Upper lobe of left lung (tissue), 6 donors: ENCODE measurements around the gene MBOAT1. TPM values are rescaled to one million over a fixed set of nuclear protein-coding genes. Genes with fewer than 3 reads are reported as not detected.

Source experiments
- ATAC-seq, 2 donors: fragments of 200-7000 bp; cut with Tn5 transposase; one replicate each; pipeline ENCODE4 v1.9.1; 2022; ENCODE audit warnings: mild to moderate bottlenecking in 2 of 2, moderate library complexity in 2 of 2; ENCODE audit not compliant: low FRiP score in 2 of 2
- DNase-seq, 2 donors: peaks; one replicate each; pipeline ENCODE4 v3.0.0-alpha.2; 2019 to 2020
- H3K27ac ChIP-seq, 4 donors: fragments of 200-600 bp; sonication (generic); one replicate each; pipeline ENCODE4 v1.5.1; 2016 to 2019
- H3K27me3 ChIP-seq, 4 donors: fragments of 200-600 bp; sonication (generic); one replicate each; pipeline ENCODE4 v1.5.1; 2017 to 2019
- H3K36me3 ChIP-seq, 4 donors: fragments of 200-600 bp; sonication (generic); one replicate each; pipeline ENCODE4 v1.5.1; 2016 to 2019
- H3K4me1 ChIP-seq, 4 donors: fragments of 200-600 bp; sonication (generic); one replicate each; pipeline ENCODE4 v1.5.1; 2018 to 2019
- H3K4me3 ChIP-seq, 4 donors: fragments of 200-600 bp; sonication (generic); one replicate each; pipeline ENCODE4 v1.5.1; 2017 to 2019; ENCODE audit warnings: mild to moderate bottlenecking in 2 of 4, moderate library complexity in 1 of 4
- H3K9me3 ChIP-seq, 4 donors: fragments of 200-600 bp; sonication (generic); one replicate each; pipeline ENCODE4 v1.5.1; 2018 to 2019
- CTCF ChIP-seq, 6 experiments: fragments of 450-650 bp in 4 of 6; fragments of 200-600 bp in 2 of 6; sonication (generic) in 2 of 6; IDR thresholded peaks; one replicate each; pipeline ENCODE4 v1.5.1; 2016 to 2019; ENCODE audit warnings: antibody characterized with exemption in 6 of 6
- EP300 ChIP-seq, 4 donors: sonication (generic); formaldehyde crosslinking; IDR thresholded peaks; one replicate each; pipeline ENCODE4 v1.5.1; 2017; ENCODE audit warnings: antibody characterized with exemption in 4 of 4, control low read depth in 2 of 4
- POLR2A ChIP-seq, 4 donors: fragments of 450-650 bp; IDR thresholded peaks; one replicate each; pipeline ENCODE4 v1.5.1; 2016 to 2017; ENCODE audit warnings: antibody characterized with exemption in 4 of 4, mild to moderate bottlenecking in 2 of 4
- POLR2AphosphoS5 ChIP-seq, 2 donors: sonication (generic); formaldehyde crosslinking; IDR thresholded peaks; one replicate each; pipeline ENCODE4 v1.5.1; 2017; ENCODE audit warnings: antibody characterized with exemption in 2 of 2
- WGBS, 2 donors: methylation state at CpG; one replicate each; pipeline ENCODE4 v1.1.5; 2017 to 2018; 5-methylcytosine and 5-hydroxymethylcytosine counted together
- total RNA-seq, 6 donors: library from RNA; depleted of rRNA in 4 of 6; stranded (reverse); fragments of >200 nt in 4 of 6; gene quantifications; one replicate each; pipeline versions ENCODE4 v1.1.0 to v1.2.1, GENCODE V29; 2016 to 2021
- donor health status: DM: no; HTN: no; CAD: no; lungs with moderate emphysema.
- donor health status: DM: no; HTN: yes; CAD: no; lungs with severe emphysema.

Gene MBOAT1
- total RNA-seq, 6 donors from 2014 or later: 4.2 to 17.5 (median 12.2) TPM

GRCh38 chr6:20197251-20197650, 15.0 kb downstream of the MBOAT1 start:
- Histone ChIP-seq H3K4me1 (peaks cover 16 to 19% (median 17%) of the 10 kb centered on the region in 4 donors), H3K36me3 (no peaks in the 10 kb centered on the region), H3K4me3 (no peak overlapping the region), H3K27ac (no peak overlapping the region), H3K27me3 (no peaks in the 10 kb centered on the region), H3K9me3 (no peaks in the 10 kb centered on the region)
- no peak for DNase-seq
- no peak for ATAC-seq
- 57 to 59% methylated on average over 3 of the region's 3 CpGs for WGBS, 2 donors
- no peak for TF ChIP-seq POLR2A (IDR thresholded peaks at IDR 0.05)
- TF ChIP-seq CTCF (IDR thresholded peaks at IDR 0.05): no peak
- TF ChIP-seq POLR2AphosphoS5 (IDR thresholded peaks at IDR 0.05): no peak
- TF ChIP-seq EP300 (IDR thresholded peaks at IDR 0.05): no peak

GRCh38 chr6:20192625-20193024, 19.6 kb downstream of the MBOAT1 start:
- no peaks in the 10 kb centered on the region for H3K9me3 ChIP-seq
- no peak for TF ChIP-seq POLR2AphosphoS5 (IDR thresholded peaks at IDR 0.05)
- TF ChIP-seq EP300 (IDR thresholded peaks at IDR 0.05): no peak
- no peak for TF ChIP-seq POLR2A (IDR thresholded peaks at IDR 0.05)
- no peak for TF ChIP-seq CTCF (IDR thresholded peaks at IDR 0.05)
- H3K36me3 ChIP-seq: no peaks in the 10 kb centered on the region
- ATAC-seq (no peak), DNase-seq (no peak)
- no peaks in the 10 kb centered on the region for H3K27me3 ChIP-seq
- H3K4me3 ChIP-seq: no peak overlapping the region
- no peak overlapping the region for H3K27ac ChIP-seq
- no peaks in the 10 kb centered on the region for H3K4me1 ChIP-seq
- WGBS, 2 donors: 93 to 94% methylated on average over 4 of the region's 4 CpGs

DNA sequence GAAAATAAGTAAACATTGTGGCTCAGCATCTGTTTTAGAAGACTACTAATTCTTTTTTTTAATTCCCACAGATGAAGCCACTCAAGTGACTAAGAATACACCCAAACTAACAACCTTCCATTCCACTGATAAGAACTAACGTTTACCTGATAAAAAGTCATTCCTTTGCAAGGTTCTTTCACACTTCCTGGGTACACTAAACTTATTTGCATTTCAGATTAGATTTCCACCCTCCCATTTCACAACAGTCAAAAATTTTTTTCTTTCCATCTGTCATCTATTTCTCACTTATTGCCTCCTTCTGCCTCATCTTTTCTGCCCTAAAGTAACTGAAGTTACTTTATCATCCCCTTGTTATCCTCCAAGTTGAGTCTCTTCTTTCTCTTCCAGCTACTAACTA, 20.3 kb downstream of the MBOAT1 start:
- H3K4me3 ChIP-seq: no peak overlapping the region
- H3K27ac ChIP-seq: no peak overlapping the region
- WGBS, 2 donors: 59 to 67% methylated on average over 1 of the region's 1 CpG

GRCh38 chr6:20188630-20189075, 23.6 kb downstream of the MBOAT1 start:
- DNase-seq (no peak), ATAC-seq (no peak)
- Histone ChIP-seq H3K4me3 (no peak overlapping the region), H3K36me3 (no peaks in the 10 kb centered on the region), H3K9me3 (no peaks in the 10 kb centered on the region), H3K27ac (no peak overlapping the region), H3K4me1 (peaks cover 0 to 6% (median 0%) of the 10 kb centered on the region in 4 donors), H3K27me3 (no peaks in the 10 kb centered on the region)
- TF ChIP-seq POLR2A (IDR thresholded peaks at IDR 0.05): no peak
- no peak for TF ChIP-seq EP300 (IDR thresholded peaks at IDR 0.05)
- no peak for TF ChIP-seq CTCF (IDR thresholded peaks at IDR 0.05)
- TF ChIP-seq POLR2AphosphoS5 (IDR thresholded peaks at IDR 0.05): no peak

More for the DNA sequence above, 20.3 kb downstream of the MBOAT1 start:
- Histone ChIP-seq H3K9me3 (no peaks in the 10 kb centered on the region), H3K27me3 (no peaks in the 10 kb centered on the region), H3K36me3 (no peaks in the 10 kb centered on the region), H3K4me1 (no peaks in the 10 kb centered on the region)
- ATAC-seq: no peak
- TF ChIP-seq EP300 (IDR thresholded peaks at IDR 0.05) (no peak), POLR2AphosphoS5 (IDR thresholded peaks at IDR 0.05) (no peak), CTCF (IDR thresholded peaks at IDR 0.05) (no peak), POLR2A (IDR thresholded peaks at IDR 0.05) (no peak)
- no peak for DNase-seq

- Histone ChIP-seq H3K4me1 (peaks cover 8 to 12% (median 10%) of the 10 kb centered on the region in 4 donors), H3K27me3 (no peaks in the 10 kb centered on the region), H3K27ac (no peak overlapping the region), H3K4me3 (no peak overlapping the region), H3K9me3 (no peaks in the 10 kb centered on the region), H3K36me3 (no peaks in the 10 kb centered on the region)
- 89 to 95% methylated on average over 5 of the region's 5 CpGs for WGBS, 2 donors
- ATAC-seq: no peak
- TF ChIP-seq CTCF (IDR thresholded peaks at IDR 0.05) (no peak), POLR2AphosphoS5 (IDR thresholded peaks at IDR 0.05) (no peak), POLR2A (IDR thresholded peaks at IDR 0.05) (no peak), EP300 (IDR thresholded peaks at IDR 0.05) (no peak)
- no peak for DNase-seq
Observed at GRCh38 chr6:20186981-20187380, 25.3 kb downstream of the MBOAT1 start.
